ENCODE measurements around the gene CHTF18. TPM values are rescaled to one million over a fixed set of nuclear protein-coding genes. Genes with fewer than 3 reads are reported as not detected.

Gene CHTF18
- total RNA-seq (10 to 100 TPM; 13.3 to 16.5 TPM), polyA plus RNA-seq (10 to 100 TPM in 1 of 2 donors, 1 to 10 TPM in 1; 7.5 to 17.4 TPM)
- long read RNA-seq, donor 1 = 0 reads
- long read RNA-seq, donor 2, partial matches to known transcripts = 0 of 1 reads
- long read RNA-seq, donor 2, other reads (novel, unspliced or antisense) = 0 of 1 reads
- long read RNA-seq, donor 3, partial matches to known transcripts = 0 of 1 reads
- long read RNA-seq, donor 3, other reads (novel, unspliced or antisense) = 0 of 1 reads
- long read RNA-seq, donor 4, partial matches to known transcripts = 0 of 1 reads
- long read RNA-seq, donor 4, other reads (novel, unspliced or antisense) = 0 of 1 reads
- long read RNA-seq, donor 5, partial matches to known transcripts = 5 of 6 reads
- long read RNA-seq, donor 5, other reads (novel, unspliced or antisense) = 0 of 6 reads

GRCh38 chr16:788399-789126 is at the start of gene CHTF18:
Gene CHTF18, plus strand, starts transcription at chr16:788620. Its CDS starts 65 bp downstream, at chr16:788685.
- peaks cover 0 to 20% (median 1%) of the 10 kb centered on the region in 5 donors for H3K4me1 ChIP-seq (ENCODE audit: control insufficient read depth in 5 of 5, insufficient read depth in 5 of 5, low read length in 5 of 5)
- H3K9ac ChIP-seq (ENCODE audit: insufficient read depth in 1 of 2, low read length in 2 of 2) = peak within 1 kb of the TSS in 1 of 2 donors; percentile 25
- H3K27me3 ChIP-seq (ENCODE audit: control insufficient read depth in 3 of 3, insufficient read depth in 3 of 3, low read length in 2 of 3) = no peaks in the 10 kb centered on the region
- peak; percentile 93 to 97 (median 97) for DNase-seq
- peak within 1 kb of the TSS in 1 of 2 donors; percentile 76 for H3K27ac ChIP-seq (ENCODE audit: low read depth in 1 of 2, low read length in 1 of 2)
- ATAC-seq (ENCODE audit: insufficient read depth, low FRiP score) = peak; percentile 93
- H3K9me3 ChIP-seq (ENCODE audit: control insufficient read depth in 4 of 4, insufficient read depth in 3 of 4, low read length in 3 of 4) = no peaks in the 10 kb centered on the region
- H3K36me3 ChIP-seq (ENCODE audit: control insufficient read depth in 4 of 4, insufficient read depth in 4 of 4, low read length in 4 of 4) = peaks cover 0 to 19% (median 2%) of the 10 kb centered on the region in 4 donors
- TF ChIP-seq CTCF (IDR thresholded peaks at IDR 0.05; ENCODE audit: control extremely low read depth, extremely low read depth) = no peak
- WGBS, 2 donors = 0% methylated on average over 60 to 97 of the region's 97 CpGs
- H3K4me3 ChIP-seq = peak within 1 kb of the TSS; percentile 93

GRCh38 chr16:739560-740458 is 48.6 kb upstream of the CHTF18 start:
- WGBS, 2 donors = 47 to 52% methylated on average over 38 of the region's 38 CpGs
- Histone ChIP-seq H3K4me3 (peak overlapping the region; percentile 92), H3K27me3 (ENCODE audit: control insufficient read depth in 3 of 3, insufficient read depth in 3 of 3, low read length in 2 of 3) (no peaks in the 10 kb centered on the region), H3K9ac (ENCODE audit: insufficient read depth in 1 of 2, low read length in 2 of 2) (peak overlapping the region in 1 of 2 donors; percentile 63), H3K4me1 (ENCODE audit: control insufficient read depth in 5 of 5, insufficient read depth in 5 of 5, low read length in 5 of 5) (peaks cover 0 to 13% (median 5%) of the 10 kb centered on the region in 5 donors), H3K27ac (ENCODE audit: low read depth in 1 of 2, low read length in 1 of 2) (no peak overlapping the region), H3K36me3 (ENCODE audit: control insufficient read depth in 4 of 4, insufficient read depth in 4 of 4, low read length in 4 of 4) (peaks cover 0 to 27% (median 7%) of the 10 kb centered on the region in 4 donors), H3K9me3 (ENCODE audit: control insufficient read depth in 4 of 4, insufficient read depth in 3 of 4, low read length in 3 of 4) (no peaks in the 10 kb centered on the region)
- no peak for TF ChIP-seq CTCF (IDR thresholded peaks at IDR 0.05; ENCODE audit: control extremely low read depth, extremely low read depth)
- ATAC-seq (ENCODE audit: insufficient read depth, low FRiP score) (no peak), DNase-seq (no peak)

- H3K36me3 ChIP-seq (ENCODE audit: control insufficient read depth in 4 of 4, insufficient read depth in 4 of 4, low read length in 4 of 4) = peaks cover 0 to 21% (median 5%) of the 10 kb centered on the region in 4 donors
- WGBS, 2 donors = 0 to 1% methylated on average over 20 to 22 of the region's 22 CpGs
- peaks cover 0 to 13% (median 5%) of the 10 kb centered on the region in 5 donors for H3K4me1 ChIP-seq (ENCODE audit: control insufficient read depth in 5 of 5, insufficient read depth in 5 of 5, low read length in 5 of 5)
- H3K4me3 ChIP-seq = peak overlapping the region; percentile 92
- no peak for DNase-seq
- H3K27me3 ChIP-seq (ENCODE audit: control insufficient read depth in 3 of 3, insufficient read depth in 3 of 3, low read length in 2 of 3) = no peaks in the 10 kb centered on the region
- peak overlapping the region in 1 of 2 donors; percentile 63 for H3K9ac ChIP-seq (ENCODE audit: insufficient read depth in 1 of 2, low read length in 2 of 2)
- ATAC-seq (ENCODE audit: insufficient read depth, low FRiP score) = no peak
- no peaks in the 10 kb centered on the region for H3K9me3 ChIP-seq (ENCODE audit: control insufficient read depth in 4 of 4, insufficient read depth in 3 of 4, low read length in 3 of 4)
- TF ChIP-seq CTCF (IDR thresholded peaks at IDR 0.05; ENCODE audit: control extremely low read depth, extremely low read depth) = no peak
- H3K27ac ChIP-seq (ENCODE audit: low read depth in 1 of 2, low read length in 1 of 2) = peak overlapping the region; percentile 32 to 68
Measured at GRCh38 chr16:740459-740763, 48.0 kb upstream of the CHTF18 start.

Measured in lung (tissue), 16 donors.